Large intestine (tissue), 12 donors: ENCODE data around the gene RNASE1. TPM values are rescaled to one million over a fixed set of nuclear protein-coding genes. Genes with fewer than 3 reads are reported as not detected.
A peak's percentile ranks its signal among the peaks of the same experiment; 100 is the strongest.

ENCODE experiments used
- DNase-seq, 2 donors: peaks; one replicate each; pipeline versions ENCODE4 v3.0.0 to v3.0.0-alpha.2; 2013
- H3K27ac ChIP-seq: one replicate; pipeline ENCODE4 v1.5.1; 2013; ENCODE audit warnings: low read length
- H3K27me3 ChIP-seq: 2 replicates; pipeline ENCODE4 v1.6.1; 2013; ENCODE audit warnings: low read length; ENCODE audit not compliant: control insufficient read depth, insufficient read depth
- H3K36me3 ChIP-seq: 2 replicates; pipeline ENCODE4 v1.6.1; 2013; ENCODE audit warnings: low read length; ENCODE audit not compliant: control insufficient read depth, insufficient read depth
- H3K4me1 ChIP-seq: one replicate; pipeline ENCODE4 v1.6.1; 2013; ENCODE audit warnings: low read length; ENCODE audit not compliant: control insufficient read depth, insufficient read depth
- H3K4me3 ChIP-seq: one replicate; pipeline ENCODE4 v1.5.1; 2013; ENCODE audit warnings: low read length
- H3K9me3 ChIP-seq: one replicate; pipeline ENCODE4 v1.6.1; 2013; ENCODE audit warnings: mild to moderate bottlenecking, low read depth, low read length, moderate library complexity; ENCODE audit not compliant: control insufficient read depth
- WGBS: methylation state at CpG from one replicate; pipeline ENCODE4 v1.1.5; 2013; ENCODE audit warnings: low lambda C conversion rate; ENCODE audit not compliant: insufficient coverage; 5-methylcytosine and 5-hydroxymethylcytosine counted together
- long read RNA-seq, 11 donors: transcript quantifications; one replicate each; lab custom pipeline, GENCODE V29; 2026
- polyA plus RNA-seq: library from polyadenylated mRNA; unstranded; fragments of 120-200 nt; gene quantifications from one replicate; pipeline ENCODE4 v1.2.1, GENCODE V29; 2013

RNASE1 gene
- 107 TPM for polyA plus RNA-seq
- long read RNA-seq, donor 1, transcript RNASE1-202 (2 exons, 1,348 nt), result major isoform, 40 of 42 reads
- long read RNA-seq, donor 1, partial matches to known transcripts, result 0 of 42 reads
- long read RNA-seq, donor 1, other reads (novel, unspliced or antisense), result 0 of 42 reads
- long read RNA-seq, donor 2, transcript RNASE1-202 (2 exons, 1,348 nt), result major isoform, 75 of 81 reads
- long read RNA-seq, donor 2, partial matches to known transcripts, result 0 of 81 reads
- long read RNA-seq, donor 2, other reads (novel, unspliced or antisense), result 0 of 81 reads
- long read RNA-seq, donor 3, result 0 reads
- long read RNA-seq, donor 4, transcript RNASE1-202 (2 exons, 1,348 nt), result major isoform, 11 of 12 reads
- long read RNA-seq, donor 4, partial matches to known transcripts, result 0 of 12 reads
- long read RNA-seq, donor 4, other reads (novel, unspliced or antisense), result 0 of 12 reads
- long read RNA-seq, donor 5, transcript RNASE1-202 (2 exons, 1,348 nt), result major isoform, 109 of 116 reads
- long read RNA-seq, donor 5, partial matches to known transcripts, result 0 of 116 reads
- long read RNA-seq, donor 5, other reads (novel, unspliced or antisense), result 0 of 116 reads
- long read RNA-seq, donor 6, transcript RNASE1-202 (2 exons, 1,348 nt), result major isoform, 56 of 65 reads
- long read RNA-seq, donor 6, transcript RNASE1-201 (3 exons, 878 nt), result minor isoform, 5 of 65 reads
- long read RNA-seq, donor 6, partial matches to known transcripts, result 0 of 65 reads
- long read RNA-seq, donor 6, other reads (novel, unspliced or antisense), result 0 of 65 reads
- long read RNA-seq, donor 7, transcript RNASE1-202 (2 exons, 1,348 nt), result major isoform, 69 of 74 reads
- long read RNA-seq, donor 7, partial matches to known transcripts, result 0 of 74 reads
- long read RNA-seq, donor 7, other reads (novel, unspliced or antisense), result 0 of 74 reads
- long read RNA-seq, donor 8, transcript RNASE1-202 (2 exons, 1,348 nt), result major isoform, 103 of 112 reads
- long read RNA-seq, donor 8, transcript RNASE1-203 (3 exons, 769 nt), result minor isoform, 5 of 112 reads
- long read RNA-seq, donor 8, partial matches to known transcripts, result 0 of 112 reads
- long read RNA-seq, donor 8, other reads (novel, unspliced or antisense), result 0 of 112 reads
- long read RNA-seq, donor 9, transcript RNASE1-202 (2 exons, 1,348 nt), result major isoform, 67 of 106 reads
- long read RNA-seq, donor 9, partial matches to known transcripts, result 32 of 106 reads
- long read RNA-seq, donor 9, other reads (novel, unspliced or antisense), result 0 of 106 reads
- long read RNA-seq, donor 10, transcript RNASE1-202 (2 exons, 1,348 nt), result major isoform, 57 of 65 reads
- long read RNA-seq, donor 10, partial matches to known transcripts, result 0 of 65 reads
- long read RNA-seq, donor 10, other reads (novel, unspliced or antisense), result 0 of 65 reads
- long read RNA-seq, donor 11, transcript RNASE1-202 (2 exons, 1,348 nt), result major isoform, 59 of 64 reads
- long read RNA-seq, donor 11, partial matches to known transcripts, result 0 of 64 reads
- long read RNA-seq, donor 11, other reads (novel, unspliced or antisense), result 0 of 64 reads

- H3K9me3 ChIP-seq, result no peaks in the 10 kb centered on the region
- peak; percentile 54 to 84 for DNase-seq
- H3K4me3 ChIP-seq, result peak within 1 kb of the TSS; percentile 11
- no peaks in the 10 kb centered on the region for H3K27me3 ChIP-seq
- H3K36me3 ChIP-seq, result no peaks in the 10 kb centered on the region
- peak within 1 kb of the TSS; percentile 23 for H3K27ac ChIP-seq
- H3K4me1 ChIP-seq, result peaks cover 22% of the 10 kb centered on the region
- WGBS, result no CpG with 5 or more reads among the region's 11 CpGs
These were observed at the start of gene RNASE1 for GRCh38 chr14:20802341-20803084. RNASE1 (minus strand) TSS chr14:20802844; CDS start chr14:20802068, 776 bp downstream.

GRCh38 chr14:20848955-20849570 is 46.4 kb upstream of the RNASE1 start:
- 44% methylated on average over 1 of the region's 4 CpGs for WGBS
- DNase-seq, result no peak
- no peaks in the 10 kb centered on the region for H3K36me3 ChIP-seq
- H3K4me1 ChIP-seq, result no peaks in the 10 kb centered on the region
- no peaks in the 10 kb centered on the region for H3K9me3 ChIP-seq
- H3K4me3 ChIP-seq, result no peak overlapping the region
- no peaks in the 10 kb centered on the region for H3K27me3 ChIP-seq
- H3K27ac ChIP-seq, result no peak overlapping the region

- no peaks in the 10 kb centered on the region for H3K27me3 ChIP-seq
- DNase-seq, result peak in 1 of 2 donors; percentile 31
- no peak overlapping the region for H3K27ac ChIP-seq
- WGBS, result no CpG with 5 or more reads among the region's 9 CpGs
- H3K4me1 ChIP-seq, result no peaks in the 10 kb centered on the region
- no peak overlapping the region for H3K4me3 ChIP-seq
- H3K36me3 ChIP-seq, result no peaks in the 10 kb centered on the region
- H3K9me3 ChIP-seq, result no peaks in the 10 kb centered on the region
These were observed 45.8 kb upstream of the RNASE1 start for GRCh38 chr14:20848316-20848954.

GRCh38 chr14:20846560-20846959 is 43.9 kb upstream of the RNASE1 start:
- Histone ChIP-seq H3K27ac (no peak overlapping the region), H3K27me3 (no peaks in the 10 kb centered on the region), H3K4me3 (no peak overlapping the region), H3K4me1 (no peaks in the 10 kb centered on the region), H3K9me3 (no peaks in the 10 kb centered on the region), H3K36me3 (no peaks in the 10 kb centered on the region)
- 95% methylated on average over 4 of the region's 6 CpGs for WGBS
- no peak for DNase-seq

GRCh38 chr14:20841096-20841495 is 38.5 kb upstream of the RNASE1 start:
- H3K4me1 ChIP-seq, result no peaks in the 10 kb centered on the region
- H3K27me3 ChIP-seq, result no peaks in the 10 kb centered on the region
- H3K4me3 ChIP-seq, result no peak overlapping the region
- H3K9me3 ChIP-seq, result no peaks in the 10 kb centered on the region
- no peak overlapping the region for H3K27ac ChIP-seq
- no peak for DNase-seq
- no peaks in the 10 kb centered on the region for H3K36me3 ChIP-seq

- WGBS, result no CpG with 5 or more reads among the region's 3 CpGs
- H3K4me3 ChIP-seq, result no peak overlapping the region
- DNase-seq, result no peak
- no peaks in the 10 kb centered on the region for H3K36me3 ChIP-seq
- no peaks in the 10 kb centered on the region for H3K9me3 ChIP-seq
- no peaks in the 10 kb centered on the region for H3K4me1 ChIP-seq
- H3K27ac ChIP-seq, result no peak overlapping the region
- H3K27me3 ChIP-seq, result no peaks in the 10 kb centered on the region
These were observed 35.2 kb upstream of the RNASE1 start for GRCh38 chr14:20837831-20838230.

GRCh38 chr14:20836668-20837338 is 34.2 kb upstream of the RNASE1 start:
- H3K36me3 ChIP-seq, result no peaks in the 10 kb centered on the region
- H3K27me3 ChIP-seq, result no peaks in the 10 kb centered on the region
- H3K27ac ChIP-seq, result no peak overlapping the region
- no peaks in the 10 kb centered on the region for H3K4me1 ChIP-seq
- DNase-seq, result no peak
- H3K9me3 ChIP-seq, result no peaks in the 10 kb centered on the region
- no peak overlapping the region for H3K4me3 ChIP-seq
- no CpG with 5 or more reads among the region's 5 CpGs for WGBS

GRCh38 chr14:20834899-20835298 is 32.3 kb upstream of the RNASE1 start:
- DNase-seq, result no peak
- WGBS, result 83% methylated on average over 1 of the region's 2 CpGs
- H3K9me3 ChIP-seq, result no peaks in the 10 kb centered on the region
- no peaks in the 10 kb centered on the region for H3K4me1 ChIP-seq
- no peaks in the 10 kb centered on the region for H3K36me3 ChIP-seq
- no peaks in the 10 kb centered on the region for H3K27me3 ChIP-seq
- no peak overlapping the region for H3K4me3 ChIP-seq
- no peak overlapping the region for H3K27ac ChIP-seq
